ENCODE measurements around the gene NAA80. TPM values are rescaled to one million over a fixed set of nuclear protein-coding genes. Genes with fewer than 3 reads are reported as not detected.
A peak's percentile ranks its signal among the peaks of the same experiment; 100 is the strongest.
"Not testable (repeated sequence)": the region's sequence is repeated elsewhere in the genome, so short reads cannot be mapped to it uniquely, and the experiment has no call there.

The NAA80 gene
- total RNA-seq, 2 donors from 2014 or later: 4.4 to 11.2 TPM

DNA sequence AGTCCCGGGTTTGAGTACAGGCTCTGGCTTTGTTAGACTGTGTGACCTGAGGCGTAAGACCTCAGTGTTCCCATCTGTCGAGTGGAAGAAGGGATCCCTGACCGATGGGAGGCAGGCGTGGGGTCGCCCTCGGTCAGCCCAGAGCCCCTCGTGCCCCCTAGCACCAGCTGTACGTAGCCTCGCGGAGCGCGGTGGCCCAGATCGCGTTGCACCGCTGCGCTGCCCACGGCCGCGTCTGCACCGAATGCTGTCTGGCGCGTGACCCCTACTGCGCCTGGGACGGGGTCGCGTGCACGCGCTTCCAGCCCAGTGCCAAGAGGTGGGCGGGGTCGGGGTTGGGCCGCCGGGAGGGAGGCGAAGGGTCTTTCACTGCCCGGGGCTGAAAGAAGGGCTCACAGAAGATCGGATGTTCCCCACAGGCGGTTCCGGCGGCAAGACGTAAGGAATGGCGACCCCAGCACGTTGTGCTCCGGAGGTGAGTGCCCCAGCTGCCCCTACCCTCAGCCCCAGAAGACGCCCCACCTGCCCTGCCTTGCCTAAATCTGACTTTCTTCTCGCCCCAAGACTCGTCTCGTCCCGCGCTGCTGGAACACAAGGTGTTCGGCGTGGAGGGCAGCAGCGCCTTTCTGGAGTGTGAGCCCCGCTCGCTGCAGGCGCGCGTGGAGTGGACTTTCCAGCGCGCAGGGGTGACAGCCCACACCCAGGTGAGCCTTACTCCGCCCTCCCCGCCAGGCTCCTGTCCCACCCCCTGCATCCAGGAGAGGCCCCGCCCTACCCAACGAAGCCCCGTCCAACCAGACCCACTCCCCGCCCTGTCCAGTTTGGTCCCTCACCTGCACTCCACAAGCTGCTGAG, 23.8 kb downstream of the NAA80 start:
- H3K4me1 ChIP-seq: peaks cover 41% of the 10 kb centered on the region
- no peak overlapping the region for H3K27ac ChIP-seq
- no peak for DNase-seq
- H3K4me3 ChIP-seq: no peak overlapping the region
- no peaks in the 10 kb centered on the region for H3K36me3 ChIP-seq (replicated peaks in 1 of 2; ENCODE audit: insufficient read depth in 1 of 2, low read depth in 2 of 2)
- intact Hi-C loops (cut with DNase I): loop anchor here (10.0 kb wide), 1 partner anchor 81 kb away; the partner anchor contains the start of gene GNAT1
- 74 to 85% methylated on average over 27 to 59 of the region's 65 CpGs for WGBS, 2 donors
- TF ChIP-seq POLR2A (IDR thresholded peaks at IDR 0.05): no peak
- TF ChIP-seq, protein P1, sequence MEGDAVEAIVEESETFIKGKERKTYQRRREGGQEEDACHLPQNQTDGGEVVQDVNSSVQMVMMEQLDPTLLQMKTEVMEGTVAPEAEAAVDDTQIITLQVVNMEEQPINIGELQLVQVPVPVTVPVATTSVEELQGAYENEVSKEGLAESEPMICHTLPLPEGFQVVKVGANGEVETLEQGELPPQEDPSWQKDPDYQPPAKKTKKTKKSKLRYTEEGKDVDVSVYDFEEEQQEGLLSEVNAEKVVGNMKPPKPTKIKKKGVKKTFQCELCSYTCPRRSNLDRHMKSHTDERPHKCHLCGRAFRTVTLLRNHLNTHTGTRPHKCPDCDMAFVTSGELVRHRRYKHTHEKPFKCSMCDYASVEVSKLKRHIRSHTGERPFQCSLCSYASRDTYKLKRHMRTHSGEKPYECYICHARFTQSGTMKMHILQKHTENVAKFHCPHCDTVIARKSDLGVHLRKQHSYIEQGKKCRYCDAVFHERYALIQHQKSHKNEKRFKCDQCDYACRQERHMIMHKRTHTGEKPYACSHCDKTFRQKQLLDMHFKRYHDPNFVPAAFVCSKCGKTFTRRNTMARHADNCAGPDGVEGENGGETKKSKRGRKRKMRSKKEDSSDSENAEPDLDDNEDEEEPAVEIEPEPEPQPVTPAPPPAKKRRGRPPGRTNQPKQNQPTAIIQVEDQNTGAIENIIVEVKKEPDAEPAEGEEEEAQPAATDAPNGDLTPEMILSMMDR (IDR thresholded peaks at IDR 0.05): no peak
- no peaks in the 10 kb centered on the region for H3K9me3 ChIP-seq
- H3K27me3 ChIP-seq: no peaks in the 10 kb centered on the region
- ATAC-seq: no peak

DNA sequence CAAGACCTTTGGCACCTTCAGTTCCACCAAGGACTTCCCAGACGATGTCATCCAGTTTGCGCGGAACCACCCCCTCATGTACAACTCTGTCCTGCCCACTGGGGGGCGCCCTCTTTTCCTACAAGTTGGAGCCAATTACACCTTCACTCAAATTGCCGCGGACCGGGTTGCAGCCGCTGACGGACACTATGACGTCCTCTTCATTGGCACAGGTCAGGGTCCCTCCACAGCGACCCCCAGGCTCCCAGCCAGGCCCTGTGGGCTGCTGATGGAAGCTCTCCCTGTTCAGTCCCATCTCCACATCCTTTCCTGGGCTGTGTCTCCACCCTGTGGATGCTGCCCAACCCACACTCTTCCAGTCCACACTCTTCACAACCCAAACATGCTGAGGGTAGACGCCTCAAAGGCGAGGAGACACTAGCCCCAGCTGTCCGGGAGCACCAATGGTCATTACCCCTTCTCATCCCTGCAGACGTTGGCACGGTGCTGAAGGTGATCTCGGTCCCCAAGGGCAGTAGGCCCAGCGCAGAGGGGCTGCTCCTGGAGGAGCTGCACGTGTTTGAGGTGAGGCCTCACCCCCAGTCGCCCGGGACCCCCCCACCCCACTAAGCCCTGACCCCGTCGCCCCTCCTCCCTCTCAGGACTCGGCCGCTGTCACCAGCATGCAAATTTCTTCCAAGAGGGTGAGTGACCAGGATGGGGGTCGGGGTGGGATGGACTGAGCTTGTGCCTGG, 24.7 kb downstream of the NAA80 start:
- ATAC-seq (no peak), DNase-seq (peak; percentile 68 to 71 (median 70))
- Histone ChIP-seq H3K27me3 (no peaks in the 10 kb centered on the region), H3K9me3 (no peaks in the 10 kb centered on the region), H3K4me1 (peaks cover 49% of the 10 kb centered on the region), H3K4me3 (no peak overlapping the region), H3K27ac (peak overlapping the region in 1 of 4 donors; percentile 10), H3K36me3 (replicated peaks in 1 of 2; ENCODE audit: insufficient read depth in 1 of 2, low read depth in 2 of 2) (no peaks in the 10 kb centered on the region)
- WGBS, 2 donors: 50 to 51% methylated on average over 20 to 26 of the region's 26 CpGs
- intact Hi-C loops (cut with DNase I): loop anchor here (5.0 to 10.0 kb wide), 2 partner anchors 42 to 80 kb away; partner anchors contain the start of gene GNAT1
- TF ChIP-seq, protein P1 (IDR thresholded peaks at IDR 0.05): peak; percentile 43 to 75 (median 61)
- no peak for TF ChIP-seq POLR2A (IDR thresholded peaks at IDR 0.05)

DNA sequence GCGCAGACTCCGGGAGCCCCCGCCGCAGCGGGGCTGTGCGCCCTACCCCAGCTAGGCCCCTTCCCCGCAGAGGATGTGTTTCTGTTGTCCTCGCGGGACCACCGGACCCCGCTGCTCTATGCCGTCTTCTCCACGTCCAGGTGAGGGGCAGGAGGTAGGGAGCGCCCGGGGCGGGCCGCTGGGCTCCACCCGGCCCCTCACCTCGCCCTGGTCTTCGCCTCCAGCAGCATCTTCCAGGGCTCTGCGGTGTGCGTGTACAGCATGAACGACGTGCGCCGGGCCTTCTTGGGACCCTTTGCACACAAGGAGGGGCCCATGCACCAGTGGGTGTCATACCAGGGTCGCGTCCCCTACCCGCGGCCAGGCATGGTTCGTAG, 25.5 kb downstream of the NAA80 start:
- H3K4me1 ChIP-seq: peaks cover 56% of the 10 kb centered on the region
- no peaks in the 10 kb centered on the region for H3K27me3 ChIP-seq
- intact Hi-C loops (cut with DNase I): loop anchor here (5.0 to 10.0 kb wide), 2 partner anchors 41 to 79 kb away; partner anchors contain the start of gene GNAT1
- TF ChIP-seq POLR2A (IDR thresholded peaks at IDR 0.05): no peak
- TF ChIP-seq, protein P1 (IDR thresholded peaks at IDR 0.05): no peak
- peak overlapping the region in 1 of 4 donors; percentile 10 for H3K27ac ChIP-seq
- 71 to 83% methylated on average over 21 to 31 of the region's 31 CpGs for WGBS, 2 donors
- no peak overlapping the region for H3K4me3 ChIP-seq
- H3K36me3 ChIP-seq (replicated peaks in 1 of 2; ENCODE audit: insufficient read depth in 1 of 2, low read depth in 2 of 2): no peaks in the 10 kb centered on the region
- ATAC-seq: no peak
- DNase-seq: no peak
- no peaks in the 10 kb centered on the region for H3K9me3 ChIP-seq

DNA sequence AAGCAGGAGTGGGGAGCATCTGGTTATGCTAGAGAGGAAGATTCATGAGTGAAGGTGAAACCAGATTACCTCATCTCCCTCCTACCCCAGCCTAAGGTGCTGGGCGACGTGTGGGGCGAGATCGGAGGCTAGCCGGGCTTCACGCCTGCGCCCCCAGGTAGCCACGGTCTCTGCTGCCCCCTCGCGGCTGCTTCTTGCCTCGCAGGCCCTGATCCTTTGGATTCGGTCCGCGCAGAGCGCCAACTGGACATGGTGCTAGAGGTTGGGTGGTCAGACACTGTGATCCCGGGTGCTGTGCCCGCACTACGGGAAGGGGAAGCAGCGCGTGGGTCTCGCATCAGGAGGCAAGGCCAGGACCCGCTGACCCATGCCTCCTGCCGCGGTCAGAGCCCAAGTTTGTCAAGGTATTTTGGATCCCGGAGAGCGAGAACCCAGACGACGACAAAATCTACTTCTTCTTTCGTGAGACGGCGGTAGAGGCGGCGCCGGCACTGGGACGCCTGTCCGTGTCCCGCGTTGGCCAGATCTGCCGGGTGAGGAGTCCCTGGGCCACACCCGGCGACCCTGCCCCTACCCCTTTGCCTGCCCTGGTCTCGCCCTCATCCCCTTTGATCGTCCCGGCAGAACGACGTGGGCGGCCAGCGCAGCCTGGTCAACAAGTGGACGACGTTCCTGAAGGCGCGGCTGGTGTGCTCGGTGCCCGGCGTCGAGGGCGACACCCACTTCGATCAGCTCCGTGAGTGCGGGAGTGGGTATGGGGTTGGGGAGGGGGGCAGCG, 26.1 kb downstream of the NAA80 start:
- ATAC-seq (peak; percentile 70), DNase-seq (peak; percentile 86 to 91 (median 90))
- Histone ChIP-seq H3K9me3 (no peaks in the 10 kb centered on the region), H3K27ac (peak overlapping the region in 3 of 4 donors; percentile 93 to 97 (median 94)), H3K36me3 (replicated peaks in 1 of 2; ENCODE audit: insufficient read depth in 1 of 2, low read depth in 2 of 2) (no peaks in the 10 kb centered on the region), H3K4me1 (peaks cover 62% of the 10 kb centered on the region), H3K27me3 (no peaks in the 10 kb centered on the region), H3K4me3 (no peak overlapping the region)
- 3 to 16% methylated on average over 8 to 61 of the region's 61 CpGs for WGBS, 2 donors
- intact Hi-C loops (cut with DNase I): loop anchor here (5.0 to 10.0 kb wide), 2 partner anchors 41 to 78 kb away; partner anchors contain the start of gene GNAT1
- peak in 2 of 3 donors; percentile 18 to 24 for TF ChIP-seq POLR2A (IDR thresholded peaks at IDR 0.05)
- TF ChIP-seq, protein P1 (IDR thresholded peaks at IDR 0.05): peak; percentile 94 to 99 (median 99)

DNA sequence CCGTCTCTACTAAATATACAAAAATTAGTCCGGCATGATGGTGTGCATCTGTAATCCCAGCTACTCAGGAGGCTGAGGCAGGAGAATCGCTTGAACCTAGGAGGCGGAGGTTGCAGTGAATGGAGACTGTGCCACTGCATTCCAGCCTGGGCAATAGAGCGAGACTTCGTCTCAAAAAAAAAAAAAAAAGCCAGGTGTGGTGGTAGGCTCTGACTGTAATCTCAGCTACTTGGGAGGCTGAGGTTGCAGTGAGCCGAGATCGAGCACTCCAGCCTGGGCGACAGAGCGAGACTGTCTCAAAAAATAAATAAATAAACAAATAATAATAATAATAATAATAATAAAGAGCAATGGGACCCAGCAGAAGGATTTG, 26.7 kb downstream of the NAA80 start:
- not testable (repeated sequence) for H3K4me3 ChIP-seq; DNase-seq; H3K36me3 ChIP-seq (replicated peaks in 1 of 2; ENCODE audit: insufficient read depth in 1 of 2, low read depth in 2 of 2); H3K27me3 ChIP-seq; H3K9me3 ChIP-seq; ATAC-seq
- 54 to 59% methylated on average over 10 of the region's 10 CpGs for WGBS, 2 donors
- intact Hi-C loops (cut with DNase I): loop anchor here (5.0 to 10.0 kb wide), 2 partner anchors 40 to 78 kb away; partner anchors contain the start of gene GNAT1
- Histone ChIP-seq H3K27ac (peak overlapping the region in 3 of 4 donors; percentile 93 to 97 (median 94)), H3K4me1 (peaks cover 68% of the 10 kb centered on the region)

All from body of pancreas (tissue), 4 donors.